Right ventricle myocardium superior (tissue), 1 donor: ENCODE results near the gene SLC8A2. TPM values are rescaled to one million over a fixed set of nuclear protein-coding genes. Genes with fewer than 3 reads are reported as not detected.
A peak's percentile ranks its signal among the peaks of the same experiment; 100 is the strongest.

Experiments used
- ATAC-seq: fragments of 200-7000 bp; cut with Tn5 transposase; one replicate; pipeline ENCODE4 v1.9.1; 2020; ENCODE audit warnings: mild to moderate bottlenecking; ENCODE audit not compliant: poor library complexity
- DNase-seq: peaks from one replicate; pipeline ENCODE4 v3.0.0-alpha.2; 2020
- intact Hi-C: fragments of 100-400 bp; cut with DNase I; formaldehyde crosslinking; loops from one replicate; pipeline ENCODE4 v1.11.2; 2022
- total RNA-seq: library from RNA; stranded (reverse); fragmentation: NEBNext Ultra II Directional; extraction: Animal tissue kit (Norgen Biotek cat#: 25700); gene quantifications from one replicate; pipeline ENCODE4 v1.2.1, GENCODE V29; 2021
- donor health status: DM: no; HTN: yes; CAD: no; lungs with severe emphysema.

The SLC8A2 gene
- total RNA-seq, 1 donor from 2014 or later: 0.11 TPM

GRCh38 chr19:47506459-47506858, 34.8 kb upstream of the SLC8A2 start:
- peak; percentile 36 for ATAC-seq
- intact Hi-C loops: no loop called here
- no peak for DNase-seq

GRCh38 chr19:47505506-47505905, 33.8 kb upstream of the SLC8A2 start:
- intact Hi-C loops: no loop called here
- DNase-seq (no peak), ATAC-seq (no peak)

- intact Hi-C loops: loop anchor here (5.0 kb wide), 1 partner anchor 56 kb away; no protein-coding TSS in a partner anchor
- DNase-seq (no peak), ATAC-seq (no peak)
Observed at GRCh38 chr19:47503826-47504150, 32.1 kb upstream of the SLC8A2 start.

GRCh38 chr19:47503130-47503825, 31.6 kb upstream of the SLC8A2 start:
- ATAC-seq (no peak), DNase-seq (no peak)
- intact Hi-C loops: loop anchor here (5.0 kb wide), 1 partner anchor 56 kb away; no protein-coding TSS in a partner anchor

GRCh38 chr19:47499863-47500830, 28.5 kb upstream of the SLC8A2 start:
- DNase-seq (no peak), ATAC-seq (no peak)
- intact Hi-C loops: loop anchor here (5.0 kb wide), 1 partner anchor 53 kb away; no protein-coding TSS in a partner anchor

GRCh38 chr19:47499371-47499770, 27.7 kb upstream of the SLC8A2 start:
- intact Hi-C loops: no loop called here
- no peak for ATAC-seq
- DNase-seq: no peak

GRCh38 chr19:47498561-47498960, 26.9 kb upstream of the SLC8A2 start:
- DNase-seq: no peak

GRCh38 chr19:47497821-47498520, 26.3 kb upstream of the SLC8A2 start:
- intact Hi-C loops: no loop called here
- no peak for DNase-seq
- ATAC-seq: no peak

More at GRCh38 chr19:47498561-47498960, 26.9 kb upstream of the SLC8A2 start:
- no peak for ATAC-seq
- intact Hi-C loops: no loop called here

GRCh38 chr19:47497050-47497766, 25.5 kb upstream of the SLC8A2 start:
- intact Hi-C loops: no loop called here
- peak; percentile 26 for ATAC-seq
- DNase-seq: no peak

GRCh38 chr19:47495478-47496372, 24.0 kb upstream of the SLC8A2 start:
- ATAC-seq: no peak
- DNase-seq: no peak

GRCh38 chr19:47494729-47495128, 23.0 kb upstream of the SLC8A2 start:
- no peak for DNase-seq
- no peak for ATAC-seq
- intact Hi-C loops: no loop called here

More at GRCh38 chr19:47495478-47496372, 24.0 kb upstream of the SLC8A2 start:
- intact Hi-C loops: no loop called here

GRCh38 chr19:47494211-47494547, 22.5 kb upstream of the SLC8A2 start:
- intact Hi-C loops: no loop called here
- ATAC-seq (no peak), DNase-seq (peak; percentile 23)

GRCh38 chr19:47493378-47494210, 21.9 kb upstream of the SLC8A2 start:
- intact Hi-C loops: no loop called here
- peak; percentile 68 for ATAC-seq

GRCh38 chr19:47492571-47493377, 21.1 kb upstream of the SLC8A2 start:
- no peak for DNase-seq
- intact Hi-C loops: no loop called here

More at GRCh38 chr19:47493378-47494210, 21.9 kb upstream of the SLC8A2 start:
- peak; percentile 36 for DNase-seq

GRCh38 chr19:47492137-47492533, 20.4 kb upstream of the SLC8A2 start:
- intact Hi-C loops: no loop called here
- ATAC-seq (no peak), DNase-seq (no peak)

More at GRCh38 chr19:47492571-47493377, 21.1 kb upstream of the SLC8A2 start:
- ATAC-seq: no peak
